ENCODE measurements around the gene THEM5. TPM values are rescaled to one million over a fixed set of nuclear protein-coding genes. Genes with fewer than 3 reads are reported as not detected.

The THEM5 gene
- total RNA-seq, 2 experiments from 2014 or later, result not detected

- peaks cover 2% of the 10 kb centered on the region for H3K27me3 Mint-ChIP-seq
- no peaks in the 10 kb centered on the region for H3K36me3 Mint-ChIP-seq
- no peak overlapping the region for H3K27ac Mint-ChIP-seq
- H3K4me3 Mint-ChIP-seq, result no peak overlapping the region
- POLR2A ChIA-PET, result no interaction called here
- H3K4me1 Mint-ChIP-seq, result peaks cover 31% of the 10 kb centered on the region
- no peak for DNase-seq
- no peak for ATAC-seq (ENCODE audit: low read depth)
- H3K9me3 Mint-ChIP-seq, result no peaks in the 10 kb centered on the region
Observed at GRCh38 chr1:151817353-151817730, 36.2 kb downstream of the THEM5 start.

GRCh38 chr1:151816548-151817352 is 36.8 kb downstream of the THEM5 start:
- POLR2A ChIA-PET, result interaction anchor here (0.9 kb wide), 1 partner anchor 27 kb away, joined by 4 read pairs; no protein-coding TSS in a partner anchor
- H3K27ac Mint-ChIP-seq, result no peak overlapping the region
- DNase-seq, result no peak
- H3K9me3 Mint-ChIP-seq, result no peaks in the 10 kb centered on the region
- no peak for ATAC-seq (ENCODE audit: low read depth)
- no peaks in the 10 kb centered on the region for H3K36me3 Mint-ChIP-seq
- H3K4me1 Mint-ChIP-seq, result peaks cover 31% of the 10 kb centered on the region
- H3K27me3 Mint-ChIP-seq, result peaks cover 2% of the 10 kb centered on the region
- no peak overlapping the region for H3K4me3 Mint-ChIP-seq

GRCh38 chr1:151815716-151816327 is 37.7 kb downstream of the THEM5 start:
- H3K9me3 Mint-ChIP-seq, result no peaks in the 10 kb centered on the region
- H3K27ac Mint-ChIP-seq, result peak overlapping the region; percentile 35
- ATAC-seq (ENCODE audit: low read depth), result peak; percentile 84
- POLR2A ChIA-PET, result interaction anchor here (0.9 to 1.3 kb wide), 3 partner anchors 9 to 27 kb away, joined by 3 to 4 read pairs (median 3); no protein-coding TSS in a partner anchor
- no peaks in the 10 kb centered on the region for H3K36me3 Mint-ChIP-seq
- peaks cover 24% of the 10 kb centered on the region for H3K4me1 Mint-ChIP-seq
- peak; percentile 60 for DNase-seq
- peak overlapping the region; percentile 50 for H3K4me3 Mint-ChIP-seq
- H3K27me3 Mint-ChIP-seq, result peaks cover 2% of the 10 kb centered on the region

GRCh38 chr1:151814971-151815545 is 38.5 kb downstream of the THEM5 start:
- Mint-ChIP-seq H3K36me3 (no peaks in the 10 kb centered on the region), H3K27ac (peak overlapping the region; percentile 35), H3K4me3 (peak overlapping the region; percentile 8), H3K27me3 (peaks cover 5% of the 10 kb centered on the region), H3K9me3 (no peaks in the 10 kb centered on the region), H3K4me1 (peaks cover 21% of the 10 kb centered on the region)
- no peak for DNase-seq
- no peak for ATAC-seq (ENCODE audit: low read depth)
- POLR2A ChIA-PET, result interaction anchor here (1.0 to 1.3 kb wide), 2 partner anchors 8 to 10 kb away, joined by 3 read pairs; no protein-coding TSS in a partner anchor

- Mint-ChIP-seq H3K4me1 (peaks cover 21% of the 10 kb centered on the region), H3K27me3 (peaks cover 7% of the 10 kb centered on the region), H3K9me3 (no peaks in the 10 kb centered on the region), H3K36me3 (no peaks in the 10 kb centered on the region), H3K4me3 (no peak overlapping the region), H3K27ac (no peak overlapping the region)
- ATAC-seq (ENCODE audit: low read depth), result no peak
- no peak for DNase-seq
- POLR2A ChIA-PET, result no interaction called here
Observed at GRCh38 chr1:151814426-151814825, 39.1 kb downstream of the THEM5 start.

GRCh38 chr1:151813271-151813977 is 40.1 kb downstream of the THEM5 start:
- ATAC-seq (ENCODE audit: low read depth), result no peak
- H3K36me3 Mint-ChIP-seq, result no peaks in the 10 kb centered on the region
- no peak overlapping the region for H3K27ac Mint-ChIP-seq
- no peaks in the 10 kb centered on the region for H3K9me3 Mint-ChIP-seq
- no peak overlapping the region for H3K4me3 Mint-ChIP-seq
- peaks cover 8% of the 10 kb centered on the region for H3K27me3 Mint-ChIP-seq
- peaks cover 21% of the 10 kb centered on the region for H3K4me1 Mint-ChIP-seq
- no peak for DNase-seq
- POLR2A ChIA-PET, result no interaction called here

GRCh38 chr1:151811181-151811580 is 42.3 kb downstream of the THEM5 start:
- H3K4me3 Mint-ChIP-seq, result no peak overlapping the region
- POLR2A ChIA-PET, result no interaction called here
- H3K27ac Mint-ChIP-seq, result no peak overlapping the region
- H3K36me3 Mint-ChIP-seq, result no peaks in the 10 kb centered on the region
- H3K9me3 Mint-ChIP-seq, result no peaks in the 10 kb centered on the region
- H3K27me3 Mint-ChIP-seq, result peaks cover 18% of the 10 kb centered on the region
- peaks cover 16% of the 10 kb centered on the region for H3K4me1 Mint-ChIP-seq
- DNase-seq (no peak), ATAC-seq (ENCODE audit: low read depth) (no peak)

GRCh38 chr1:151809985-151810556 is 43.4 kb downstream of the THEM5 start:
- no peak for DNase-seq
- H3K27me3 Mint-ChIP-seq, result peaks cover 17% of the 10 kb centered on the region
- ATAC-seq (ENCODE audit: low read depth), result no peak
- no peak overlapping the region for H3K27ac Mint-ChIP-seq
- H3K4me1 Mint-ChIP-seq, result peaks cover 6% of the 10 kb centered on the region
- no peaks in the 10 kb centered on the region for H3K36me3 Mint-ChIP-seq
- no peaks in the 10 kb centered on the region for H3K9me3 Mint-ChIP-seq
- H3K4me3 Mint-ChIP-seq, result no peak overlapping the region
- POLR2A ChIA-PET, result no interaction called here

GRCh38 chr1:151809290-151809984 is 44.1 kb downstream of the THEM5 start:
- Mint-ChIP-seq H3K4me3 (no peak overlapping the region), H3K27ac (no peak overlapping the region), H3K36me3 (no peaks in the 10 kb centered on the region), H3K9me3 (no peaks in the 10 kb centered on the region), H3K27me3 (peaks cover 18% of the 10 kb centered on the region), H3K4me1 (peaks cover 6% of the 10 kb centered on the region)
- POLR2A ChIA-PET, result no interaction called here
- ATAC-seq (ENCODE audit: low read depth), result no peak
- DNase-seq, result no peak

GRCh38 chr1:151807766-151808165 is 45.7 kb downstream of the THEM5 start:
- Mint-ChIP-seq H3K27me3 (peaks cover 18% of the 10 kb centered on the region), H3K4me1 (peaks cover 4% of the 10 kb centered on the region), H3K4me3 (no peak overlapping the region), H3K36me3 (no peaks in the 10 kb centered on the region), H3K9me3 (no peaks in the 10 kb centered on the region), H3K27ac (no peak overlapping the region)
- DNase-seq (no peak), ATAC-seq (ENCODE audit: low read depth) (no peak)
- POLR2A ChIA-PET, result no interaction called here

- H3K27me3 Mint-ChIP-seq, result peaks cover 18% of the 10 kb centered on the region
- no peaks in the 10 kb centered on the region for H3K36me3 Mint-ChIP-seq
- no peak for ATAC-seq (ENCODE audit: low read depth)
- DNase-seq, result no peak
- no peak overlapping the region for H3K4me3 Mint-ChIP-seq
- peaks cover 2% of the 10 kb centered on the region for H3K4me1 Mint-ChIP-seq
- H3K9me3 Mint-ChIP-seq, result no peaks in the 10 kb centered on the region
- no peak overlapping the region for H3K27ac Mint-ChIP-seq
- POLR2A ChIA-PET, result interaction anchor here (1.1 kb wide), 1 partner anchor 8 kb away, joined by 3 read pairs; no protein-coding TSS in a partner anchor
Observed at GRCh38 chr1:151807131-151807530, 46.4 kb downstream of the THEM5 start.

- H3K27me3 Mint-ChIP-seq, result peaks cover 18% of the 10 kb centered on the region
- H3K4me3 Mint-ChIP-seq, result no peak overlapping the region
- H3K27ac Mint-ChIP-seq, result no peak overlapping the region
- H3K4me1 Mint-ChIP-seq, result peaks cover 2% of the 10 kb centered on the region
- H3K36me3 Mint-ChIP-seq, result no peaks in the 10 kb centered on the region
- POLR2A ChIA-PET, result interaction anchor here (1.1 kb wide), 1 partner anchor 9 kb away, joined by 3 read pairs; no protein-coding TSS in a partner anchor
- ATAC-seq (ENCODE audit: low read depth), result no peak
- DNase-seq, result no peak
- H3K9me3 Mint-ChIP-seq, result no peaks in the 10 kb centered on the region
Observed at GRCh38 chr1:151806170-151806569, 47.3 kb downstream of the THEM5 start.

Data from activated naive CD8-positive, alpha-beta T cell treated with anti-CD3 and anti-CD28 coated beads, Interleukin-2, amount 10 ng/mL, durations not matched to agents 7 days and 5 days (primary cell).